Liver (tissue), 9 donors: ENCODE measurements around the gene C2CD4D. TPM values are rescaled to one million over a fixed set of nuclear protein-coding genes. Genes with fewer than 3 reads are reported as not detected.

ENCODE experiments used
- DNase-seq: peaks from one replicate; pipeline ENCODE4 v3.0.0-alpha.2; 2017; ENCODE audit warnings: low spot score
- H3K27ac ChIP-seq, 2 donors: one replicate each; pipeline ENCODE4 v1.7.0; 2013; ENCODE audit warnings: inconsistent platforms in 2 of 2, low read length in 2 of 2, control low read depth in 1 of 2, low read depth in 1 of 2, mild to moderate bottlenecking in 1 of 2
- H3K27me3 ChIP-seq, 4 donors: one replicate each; pipeline versions ENCODE4 v1.6.1 to v1.7.0; 2013; ENCODE audit warnings: low read length in 3 of 4, inconsistent platforms in 1 of 4, mild to moderate bottlenecking in 1 of 4, moderate library complexity in 1 of 4; ENCODE audit not compliant: control insufficient read depth in 4 of 4, insufficient read depth in 4 of 4
- H3K36me3 ChIP-seq, 4 donors: one replicate each; pipeline versions ENCODE4 v1.6.1 to v1.7.0; 2013; ENCODE audit warnings: low read length in 3 of 4, mild to moderate bottlenecking in 3 of 4, low read depth in 1 of 4, moderate library complexity in 1 of 4; ENCODE audit not compliant: control insufficient read depth in 4 of 4, insufficient read depth in 3 of 4
- H3K4me1 ChIP-seq, 4 donors: one replicate each; pipeline versions ENCODE4 v1.6.1 to v1.7.0; 2013; ENCODE audit warnings: low read length in 3 of 4, mild to moderate bottlenecking in 3 of 4, moderate library complexity in 1 of 4; ENCODE audit not compliant: control insufficient read depth in 4 of 4, insufficient read depth in 4 of 4
- H3K4me3 ChIP-seq, 3 donors: one replicate each; pipeline versions ENCODE4 v1.6.1 to v1.7.0; 2013; ENCODE audit warnings: low read length in 3 of 3, control low read depth in 1 of 3, low read depth in 1 of 3, mild to moderate bottlenecking in 1 of 3
- H3K9ac ChIP-seq, 2 donors: one replicate each; pipeline ENCODE4 v1.7.0; 2013; ENCODE audit warnings: low read length in 2 of 2, mild to moderate bottlenecking in 2 of 2, moderate library complexity in 2 of 2, control low read depth in 1 of 2, low read depth in 1 of 2
- H3K9me3 ChIP-seq, 4 donors: one replicate each; pipeline versions ENCODE4 v1.6.1 to v1.7.0; 2013; ENCODE audit warnings: low read length in 3 of 4; ENCODE audit not compliant: control insufficient read depth in 4 of 4
- ATF3 ChIP-seq: IDR thresholded peaks from 2 replicates; pipeline ENCODE4 v1.6.1; 2016; ENCODE audit warnings: antibody characterized with exemption
- EGR1 ChIP-seq, 2 donors: IDR thresholded peaks; 2 replicates each; pipeline ENCODE4 v1.6.1; 2016 to 2018; ENCODE audit warnings: antibody characterized with exemption in 2 of 2, low read depth in 2 of 2
- FOXA1 ChIP-seq: IDR thresholded peaks from 2 replicates; pipeline ENCODE4 v1.6.1; 2016; ENCODE audit warnings: antibody characterized with exemption
- FOXA2 ChIP-seq: IDR thresholded peaks from 2 replicates; pipeline ENCODE4 v1.6.1; 2016; ENCODE audit warnings: antibody characterized with exemption
- GABPA ChIP-seq, 2 donors: IDR thresholded peaks in 1 of 2; conservative IDR thresholded peaks in 1 of 2; 2 replicates each; pipeline ENCODE4 v1.6.1; 2016; ENCODE audit warnings: antibody characterized with exemption in 2 of 2, mild to moderate bottlenecking in 1 of 2, moderate library complexity in 1 of 2
- HNF4A ChIP-seq, 2 donors: conservative IDR thresholded peaks; 2 replicates each; pipeline ENCODE4 v1.6.1; 2016; ENCODE audit warnings: antibody characterized with exemption in 2 of 2, mild to moderate bottlenecking in 2 of 2
- HNF4G ChIP-seq: IDR thresholded peaks from 2 replicates; pipeline ENCODE4 v1.6.1; 2016; ENCODE audit warnings: antibody characterized with exemption
- JUND ChIP-seq, 2 donors: IDR thresholded peaks; 2 replicates each; pipeline ENCODE4 v1.6.1; 2016; ENCODE audit warnings: antibody characterized with exemption in 2 of 2
- NR2F2 ChIP-seq: IDR thresholded peaks from 2 replicates; pipeline ENCODE4 v1.6.1; 2016; ENCODE audit warnings: antibody characterized with exemption
- RAD21 ChIP-seq, 2 donors: IDR thresholded peaks; 2 replicates each; pipeline ENCODE4 v1.6.1; 2016; ENCODE audit warnings: antibody characterized with exemption in 2 of 2, mild to moderate bottlenecking in 2 of 2
- RXRA ChIP-seq, 2 donors: IDR thresholded peaks; 2 replicates each; pipeline ENCODE4 v1.6.1; 2017 to 2018; ENCODE audit warnings: antibody characterized with exemption in 2 of 2, mild to moderate bottlenecking in 1 of 2
- SP1 ChIP-seq: IDR thresholded peaks from 2 replicates; pipeline ENCODE4 v1.6.1; 2018; ENCODE audit warnings: antibody characterized with exemption, mild to moderate bottlenecking
- TAF1 ChIP-seq: conservative IDR thresholded peaks from 2 replicates; pipeline ENCODE4 v1.6.1; 2016; ENCODE audit warnings: antibody characterized with exemption, mild to moderate bottlenecking
- YY1 ChIP-seq: IDR thresholded peaks from 2 replicates; pipeline ENCODE4 v1.6.1; 2016; ENCODE audit warnings: antibody characterized with exemption, mild to moderate bottlenecking
- WGBS: extraction: QIAGEN DNeasy Blood & Tissue Kit; methylation state at CpG from one replicate; pipeline ENCODE4 v1.1.7; 2013; 5-methylcytosine and 5-hydroxymethylcytosine counted together
- polyA plus RNA-seq, 2 donors: library from polyadenylated mRNA; stranded (reverse) in 1 of 2; unstranded in 1 of 2; fragments of 200-250 nt in 1 of 2; fragments of >200 nt in 1 of 2; fragmentation: Nextera tagmentation in 1 of 2; extraction: Ambion mirVana in 1 of 2; gene quantifications; one replicate each; pipeline versions ENCODE4 v1.2.1 to v1.2.3, GENCODE V29; 2013 to 2015
- total RNA-seq, 2 donors: library from RNA; depleted of rRNA; stranded (reverse); fragments of >200 nt; gene quantifications; one replicate each; pipeline ENCODE4 v1.2.3, GENCODE V29; 2014
- TF ChIP-seq, protein P1 (sequence below): IDR thresholded peaks from 2 replicates; pipeline ENCODE4 v1.6.1; 2016; ENCODE audit warnings: antibody characterized with exemption, mild to moderate bottlenecking
- TF ChIP-seq, protein P2 (sequence below): fragments of 150-350 bp; IDR thresholded peaks from 2 replicates; pipeline ENCODE4 v1.5.1; 2017; ENCODE audit warnings: improper control_type of control experiment, low read depth, low read length; ENCODE audit not compliant: missing input control
- TF ChIP-seq, protein P3 (sequence below): IDR thresholded peaks from 2 replicates; pipeline ENCODE4 v1.6.1; 2016; ENCODE audit warnings: antibody characterized with exemption
- TF ChIP-seq, protein P4 (sequence below): IDR thresholded peaks from 2 replicates; pipeline ENCODE4 v1.6.1; 2016; ENCODE audit warnings: antibody characterized with exemption
- donor health status: healthy.
- donor health status: healthy.
- donor health status: healthy.
- donor health status: healthy.
- donor health status: healthy.

The C2CD4D gene
- total and polyA plus RNA-seq, 4 donors = 0.02 to 0.08 TPM; not detected in 2

GRCh38 chr1:151820940-151821339 is 18.7 kb downstream of the C2CD4D start:
- Histone ChIP-seq H3K4me3 (no peak overlapping the region), H3K27ac (peak overlapping the region; percentile 3 to 5), H3K9me3 (no peaks in the 10 kb centered on the region), H3K36me3 (peaks cover 2 to 14% (median 11%) of the 10 kb centered on the region in 4 donors), H3K9ac (no peak overlapping the region), H3K27me3 (no peaks in the 10 kb centered on the region), H3K4me1 (peaks cover 12 to 86% (median 53%) of the 10 kb centered on the region in 4 donors)
- TF ChIP-seq HNF4A (conservative IDR thresholded peaks at IDR 0.05) (peak; percentile 57 to 71), RAD21 (IDR thresholded peaks at IDR 0.05) (no peak), RXRA (IDR thresholded peaks at IDR 0.05) (peak; percentile 34 to 51), SP1 (peak; percentile 19)
- TF ChIP-seq, protein P1, sequence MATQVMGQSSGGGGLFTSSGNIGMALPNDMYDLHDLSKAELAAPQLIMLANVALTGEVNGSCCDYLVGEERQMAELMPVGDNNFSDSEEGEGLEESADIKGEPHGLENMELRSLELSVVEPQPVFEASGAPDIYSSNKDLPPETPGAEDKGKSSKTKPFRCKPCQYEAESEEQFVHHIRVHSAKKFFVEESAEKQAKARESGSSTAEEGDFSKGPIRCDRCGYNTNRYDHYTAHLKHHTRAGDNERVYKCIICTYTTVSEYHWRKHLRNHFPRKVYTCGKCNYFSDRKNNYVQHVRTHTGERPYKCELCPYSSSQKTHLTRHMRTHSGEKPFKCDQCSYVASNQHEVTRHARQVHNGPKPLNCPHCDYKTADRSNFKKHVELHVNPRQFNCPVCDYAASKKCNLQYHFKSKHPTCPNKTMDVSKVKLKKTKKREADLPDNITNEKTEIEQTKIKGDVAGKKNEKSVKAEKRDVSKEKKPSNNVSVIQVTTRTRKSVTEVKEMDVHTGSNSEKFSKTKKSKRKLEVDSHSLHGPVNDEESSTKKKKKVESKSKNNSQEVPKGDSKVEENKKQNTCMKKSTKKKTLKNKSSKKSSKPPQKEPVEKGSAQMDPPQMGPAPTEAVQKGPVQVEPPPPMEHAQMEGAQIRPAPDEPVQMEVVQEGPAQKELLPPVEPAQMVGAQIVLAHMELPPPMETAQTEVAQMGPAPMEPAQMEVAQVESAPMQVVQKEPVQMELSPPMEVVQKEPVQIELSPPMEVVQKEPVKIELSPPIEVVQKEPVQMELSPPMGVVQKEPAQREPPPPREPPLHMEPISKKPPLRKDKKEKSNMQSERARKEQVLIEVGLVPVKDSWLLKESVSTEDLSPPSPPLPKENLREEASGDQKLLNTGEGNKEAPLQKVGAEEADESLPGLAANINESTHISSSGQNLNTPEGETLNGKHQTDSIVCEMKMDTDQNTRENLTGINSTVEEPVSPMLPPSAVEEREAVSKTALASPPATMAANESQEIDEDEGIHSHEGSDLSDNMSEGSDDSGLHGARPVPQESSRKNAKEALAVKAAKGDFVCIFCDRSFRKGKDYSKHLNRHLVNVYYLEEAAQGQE = no peak
- no peak for DNase-seq
- 7% methylated on average over 2 of the region's 2 CpGs for WGBS

GRCh38 chr1:151819976-151820623 is 19.5 kb downstream of the C2CD4D start:
- WGBS = 61% methylated on average over 7 of the region's 7 CpGs
- no peak for TF ChIP-seq ATF3
- TF ChIP-seq, protein P2, sequence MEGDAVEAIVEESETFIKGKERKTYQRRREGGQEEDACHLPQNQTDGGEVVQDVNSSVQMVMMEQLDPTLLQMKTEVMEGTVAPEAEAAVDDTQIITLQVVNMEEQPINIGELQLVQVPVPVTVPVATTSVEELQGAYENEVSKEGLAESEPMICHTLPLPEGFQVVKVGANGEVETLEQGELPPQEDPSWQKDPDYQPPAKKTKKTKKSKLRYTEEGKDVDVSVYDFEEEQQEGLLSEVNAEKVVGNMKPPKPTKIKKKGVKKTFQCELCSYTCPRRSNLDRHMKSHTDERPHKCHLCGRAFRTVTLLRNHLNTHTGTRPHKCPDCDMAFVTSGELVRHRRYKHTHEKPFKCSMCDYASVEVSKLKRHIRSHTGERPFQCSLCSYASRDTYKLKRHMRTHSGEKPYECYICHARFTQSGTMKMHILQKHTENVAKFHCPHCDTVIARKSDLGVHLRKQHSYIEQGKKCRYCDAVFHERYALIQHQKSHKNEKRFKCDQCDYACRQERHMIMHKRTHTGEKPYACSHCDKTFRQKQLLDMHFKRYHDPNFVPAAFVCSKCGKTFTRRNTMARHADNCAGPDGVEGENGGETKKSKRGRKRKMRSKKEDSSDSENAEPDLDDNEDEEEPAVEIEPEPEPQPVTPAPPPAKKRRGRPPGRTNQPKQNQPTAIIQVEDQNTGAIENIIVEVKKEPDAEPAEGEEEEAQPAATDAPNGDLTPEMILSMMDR = no peak
- TF ChIP-seq JUND (IDR thresholded peaks at IDR 0.05) = peak in 1 of 2 donors; percentile 71
- peak; percentile 17 for TF ChIP-seq SP1
- TF ChIP-seq EGR1 (IDR thresholded peaks at IDR 0.05; ENCODE audit: low read depth in 2 of 2) = no peak
- TF ChIP-seq RXRA (IDR thresholded peaks at IDR 0.05) = peak; percentile 79 to 81
- TF ChIP-seq NR2F2 = no peak
- TF ChIP-seq RAD21 (IDR thresholded peaks at IDR 0.05) = peak in 1 of 2 donors; percentile 9
- TF ChIP-seq FOXA1 = no peak
- no peak for TF ChIP-seq TAF1
- TF ChIP-seq, protein P1 = no peak
- TF ChIP-seq YY1 = peak; percentile 37
- TF ChIP-seq HNF4A (conservative IDR thresholded peaks at IDR 0.05) = peak; percentile 45 to 65
- TF ChIP-seq, protein P3, sequence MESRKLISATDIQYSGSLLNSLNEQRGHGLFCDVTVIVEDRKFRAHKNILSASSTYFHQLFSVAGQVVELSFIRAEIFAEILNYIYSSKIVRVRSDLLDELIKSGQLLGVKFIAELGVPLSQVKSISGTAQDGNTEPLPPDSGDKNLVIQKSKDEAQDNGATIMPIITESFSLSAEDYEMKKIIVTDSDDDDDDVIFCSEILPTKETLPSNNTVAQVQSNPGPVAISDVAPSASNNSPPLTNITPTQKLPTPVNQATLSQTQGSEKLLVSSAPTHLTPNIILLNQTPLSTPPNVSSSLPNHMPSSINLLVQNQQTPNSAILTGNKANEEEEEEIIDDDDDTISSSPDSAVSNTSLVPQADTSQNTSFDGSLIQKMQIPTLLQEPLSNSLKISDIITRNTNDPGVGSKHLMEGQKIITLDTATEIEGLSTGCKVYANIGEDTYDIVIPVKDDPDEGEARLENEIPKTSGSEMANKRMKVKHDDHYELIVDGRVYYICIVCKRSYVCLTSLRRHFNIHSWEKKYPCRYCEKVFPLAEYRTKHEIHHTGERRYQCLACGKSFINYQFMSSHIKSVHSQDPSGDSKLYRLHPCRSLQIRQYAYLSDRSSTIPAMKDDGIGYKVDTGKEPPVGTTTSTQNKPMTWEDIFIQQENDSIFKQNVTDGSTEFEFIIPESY = no peak
- TF ChIP-seq, protein P4, sequence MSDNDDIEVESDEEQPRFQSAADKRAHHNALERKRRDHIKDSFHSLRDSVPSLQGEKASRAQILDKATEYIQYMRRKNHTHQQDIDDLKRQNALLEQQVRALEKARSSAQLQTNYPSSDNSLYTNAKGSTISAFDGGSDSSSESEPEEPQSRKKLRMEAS = peak; percentile 69
- no peak for TF ChIP-seq HNF4G
- no peak for TF ChIP-seq GABPA (IDR thresholded peaks at IDR 0.05 in 1 of 2, conservative IDR thresholded peaks at IDR 0.05 in 1 of 2)
- peak; percentile 17 for TF ChIP-seq FOXA2
- Histone ChIP-seq H3K27me3 (no peaks in the 10 kb centered on the region), H3K4me1 (peaks cover 12 to 77% (median 50%) of the 10 kb centered on the region in 4 donors), H3K9me3 (no peaks in the 10 kb centered on the region), H3K36me3 (peaks cover 2 to 19% (median 15%) of the 10 kb centered on the region in 4 donors), H3K27ac (peak overlapping the region; percentile 58 to 86), H3K9ac (no peak overlapping the region), H3K4me3 (no peak overlapping the region)
- no peak for DNase-seq
